Heart right ventricle (tissue), 16 donors: ENCODE results near the gene DDX4. TPM values are rescaled to one million over a fixed set of nuclear protein-coding genes. Genes with fewer than 3 reads are reported as not detected.
"Not testable (repeated sequence)": the region's sequence is repeated elsewhere in the genome, so short reads cannot be mapped to it uniquely, and the experiment has no call there.

Experiments used
- ATAC-seq, 8 donors: fragments of 200-7000 bp; cut with Tn5 transposase; one replicate each; pipeline ENCODE4 v1.9.1; 2020; ENCODE audit warnings: mild to moderate bottlenecking in 8 of 8, moderate library complexity in 8 of 8, moderate number of reproducible peaks in 1 of 8
- DNase-seq, 2 donors: peaks; one replicate each; pipeline ENCODE4 v3.0.0-alpha.2; 2020
- H3K27ac ChIP-seq, 10 donors: fragments of 200-600 bp; sonication (generic) in 2 of 10; one replicate each; pipeline versions ENCODE4 v1.5.0 to v1.8.0; 2020 to 2022; ENCODE audit warnings: mild to moderate bottlenecking in 3 of 10
- H3K27me3 ChIP-seq, 7 donors: fragments of 200-600 bp; one replicate each; pipeline ENCODE4 v1.8.0; 2021 to 2022; ENCODE audit warnings: mild to moderate bottlenecking in 2 of 7
- H3K36me3 ChIP-seq, 9 donors: fragments of 200-600 bp; sonication (generic) in 1 of 9; one replicate each; pipeline versions ENCODE4 v1.5.0 to v1.8.0; 2020 to 2022; ENCODE audit warnings: mild to moderate bottlenecking in 2 of 9
- H3K4me1 ChIP-seq, 9 donors: fragments of 200-600 bp; sonication (generic) in 1 of 9; one replicate each; pipeline versions ENCODE4 v1.5.0 to v1.8.0; 2020 to 2022; ENCODE audit warnings: mild to moderate bottlenecking in 4 of 9
- H3K4me3 ChIP-seq, 10 donors: fragments of 200-600 bp; sonication (generic) in 2 of 10; one replicate each; pipeline versions ENCODE4 v1.5.0 to v1.8.0; 2020 to 2022; ENCODE audit warnings: mild to moderate bottlenecking in 7 of 10, moderate library complexity in 2 of 10
- H3K9me3 ChIP-seq, 11 donors: fragments of 200-600 bp in 10 of 11; sonication (generic) in 2 of 11; one replicate each; pipeline versions ENCODE4 v1.5.0 to v1.8.0; 2013 to 2022; ENCODE audit warnings: mild to moderate bottlenecking in 2 of 11, control low read depth in 1 of 11, moderate library complexity in 1 of 11
- CTCF ChIP-seq, 9 donors: fragments of 200-600 bp; sonication (generic) in 2 of 9; IDR thresholded peaks; one replicate each; pipeline versions ENCODE4 v1.5.0 to v1.8.0; 2021 to 2022; ENCODE audit warnings: antibody characterized with exemption in 9 of 9, mild to moderate bottlenecking in 5 of 9, moderate library complexity in 1 of 9
- WGBS, 2 donors: extraction: QIAGEN DNeasy Blood & Tissue Kit; methylation state at CpG; one replicate each; pipeline ENCODE4 v1.1.7; 2013; ENCODE audit warnings: inconsistent platforms in 1 of 2; 5-methylcytosine and 5-hydroxymethylcytosine counted together
- intact Hi-C, 10 donors: fragments of 100-400 bp; cut with DNase I; formaldehyde crosslinking; loops; one replicate each; pipeline versions ENCODE4 v1.11.1 to v1.14.2; 2022
- polyA plus RNA-seq, 2 donors: library from polyadenylated mRNA; stranded (reverse); fragments of 200-250 nt; gene quantifications; one replicate each; pipeline ENCODE4 v1.2.3, GENCODE V29; 2013
- total RNA-seq, 10 donors: library from RNA; stranded (reverse); fragmentation: NEBNext Ultra II Directional in 3 of 10; extraction: Animal tissue kit (Norgen Biotek cat#: 25700) in 3 of 10; gene quantifications; one replicate each; pipeline versions ENCODE4 v1.2.1 to v1.2.4, GENCODE V29; 2021 to 2023
- donor health status: Arrhythmogenic right ventricular cardiomyopathy.
- donor health status: ischemic (EF 13 %, LVEDD 7.1; RV severe dilation, severe dysfunction).
- donor health status: healthy with polysubstance abuse.
- donor health status: DM: no; HTN: yes; CAD: no.
- donor health status: DM: no; HTN: no; CAD: no.
- donor health status: ischemic (EF 25% LVEDD 6.9; RV normal size, moderate dysfunction).
- donor health status: ischemic (EF 25% LVEDD 5.7; RV mildly dilated, moderate dysfunction).
- donor health status: healthy.
- donor health status: DM: yes; HTN: yes; CAD: no.
- donor health status: Ischemic cardiomyopathy.
- donor health status: ischemic (EF 35%, LVEDD 5.7; RV mildly dilated, moderate dysfunction).
- donor health status: nonischemic (EF 11% LVEDD 7.7; RV severe dilation, severe dysfunction).
- donor health status: DM: yes; HTN: yes; CAD: no.
- donor health status: PGD.
- donor health status: ischemic (EF 29% LVEDD 5.4; RV normal size, mild dysfunction).
- donor health status: nonischemic (EF 23%, LVEDD 6.1; RV moderate dilation, normal function).

The DDX4 gene
- total and polyA plus RNA-seq, 12 donors = not detected

DNA sequence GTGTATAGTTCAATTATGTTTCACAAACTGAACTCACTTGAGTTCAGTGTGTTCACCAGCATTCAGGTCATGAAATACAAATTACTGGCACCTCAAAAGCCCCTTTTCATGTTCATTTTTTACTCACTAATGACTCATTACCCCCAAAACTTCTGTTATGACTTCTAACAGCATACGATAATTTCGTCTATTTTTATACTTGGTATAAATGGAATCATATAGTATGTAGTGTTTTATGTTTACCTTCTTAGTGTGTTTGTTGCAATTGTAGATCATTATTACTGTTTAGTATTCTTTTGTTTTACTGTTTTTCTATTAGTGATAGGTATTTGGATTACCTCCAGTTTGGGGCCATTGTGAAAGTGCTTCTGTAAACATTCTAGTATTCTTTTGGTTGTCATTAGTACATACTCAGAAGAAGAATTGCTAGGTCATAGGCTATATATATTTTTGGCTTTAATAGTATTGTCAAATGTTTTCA is 33.4 kb downstream of the DDX4 start:
- H3K9me3 ChIP-seq = peaks cover 0 to 7% (median 0%) of the 10 kb centered on the region in 11 donors

GRCh38 chr5:55773057-55773456 is 35.2 kb downstream of the DDX4 start:
- intact Hi-C loops = no loop called here
- DNase-seq (no peak), ATAC-seq (no peak)
- H3K4me3 ChIP-seq = no peak overlapping the region
- peaks cover 0 to 7% (median 0%) of the 10 kb centered on the region in 11 donors for H3K9me3 ChIP-seq
- H3K36me3 ChIP-seq = no peaks in the 10 kb centered on the region
- H3K27me3 ChIP-seq = peaks cover 0 to 5% (median 0%) of the 10 kb centered on the region in 7 donors
- 92 to 93% methylated on average over 1 of the region's 1 CpG for WGBS, 2 donors
- no peaks in the 10 kb centered on the region for H3K4me1 ChIP-seq
- TF ChIP-seq CTCF (IDR thresholded peaks at IDR 0.05) = no peak
- no peak overlapping the region for H3K27ac ChIP-seq

More for the DNA sequence above, 33.4 kb downstream of the DDX4 start:
- H3K4me1 ChIP-seq = peaks cover 0 to 5% (median 0%) of the 10 kb centered on the region in 9 donors
- no peak overlapping the region for H3K4me3 ChIP-seq
- intact Hi-C loops = no loop called here
- ATAC-seq (no peak), DNase-seq (no peak)
- 84 to 87% methylated on average over 2 of the region's 2 CpGs for WGBS, 2 donors
- no peak overlapping the region for H3K27ac ChIP-seq
- TF ChIP-seq CTCF (IDR thresholded peaks at IDR 0.05) = no peak
- no peaks in the 10 kb centered on the region for H3K27me3 ChIP-seq
- no peaks in the 10 kb centered on the region for H3K36me3 ChIP-seq

GRCh38 chr5:55777332-55777731 is 39.5 kb downstream of the DDX4 start:
- no peak for TF ChIP-seq CTCF (IDR thresholded peaks at IDR 0.05)
- Histone ChIP-seq H3K4me3 (no peak overlapping the region), H3K4me1 (no peaks in the 10 kb centered on the region), H3K36me3 (no peaks in the 10 kb centered on the region), H3K27ac (no peak overlapping the region), H3K9me3 (no peaks in the 10 kb centered on the region), H3K27me3 (peaks cover 0 to 5% (median 0%) of the 10 kb centered on the region in 7 donors)
- intact Hi-C loops = no loop called here
- no peak for DNase-seq
- ATAC-seq = no peak
- WGBS, 2 donors = 87 to 91% methylated on average over 6 of the region's 6 CpGs

- ATAC-seq (no peak), DNase-seq (no peak)
- no peaks in the 10 kb centered on the region for H3K36me3 ChIP-seq
- no peak overlapping the region for H3K4me3 ChIP-seq
- no peaks in the 10 kb centered on the region for H3K4me1 ChIP-seq
- 95 to 96% methylated on average over 6 of the region's 6 CpGs for whole genome bisulfite sequencing, 2 donors
- TF ChIP-seq CTCF (IDR thresholded peaks at IDR 0.05) = no peak
- H3K9me3 ChIP-seq = no peaks in the 10 kb centered on the region
- intact Hi-C loops = no loop called here
- H3K27me3 ChIP-seq = no peaks in the 10 kb centered on the region
- no peak overlapping the region for H3K27ac ChIP-seq
Measured at GRCh38 chr5:55800924-55801323, 63.1 kb downstream of the DDX4 start.

- intact Hi-C loops, DNase-seq, H3K27ac ChIP-seq, H3K36me3 ChIP-seq, H3K27me3 ChIP-seq, ATAC-seq, H3K4me3 ChIP-seq, H3K4me1 ChIP-seq: not testable (repeated sequence)
- H3K9me3 ChIP-seq = peaks cover 0 to 31% (median 0%) of the 10 kb centered on the region in 11 donors
- whole genome bisulfite sequencing, 2 donors = 71 to 87% methylated on average over 7 of the region's 7 CpGs
Measured at GRCh38 chr5:55808814-55809213, 71.0 kb downstream of the DDX4 start.

DNA sequence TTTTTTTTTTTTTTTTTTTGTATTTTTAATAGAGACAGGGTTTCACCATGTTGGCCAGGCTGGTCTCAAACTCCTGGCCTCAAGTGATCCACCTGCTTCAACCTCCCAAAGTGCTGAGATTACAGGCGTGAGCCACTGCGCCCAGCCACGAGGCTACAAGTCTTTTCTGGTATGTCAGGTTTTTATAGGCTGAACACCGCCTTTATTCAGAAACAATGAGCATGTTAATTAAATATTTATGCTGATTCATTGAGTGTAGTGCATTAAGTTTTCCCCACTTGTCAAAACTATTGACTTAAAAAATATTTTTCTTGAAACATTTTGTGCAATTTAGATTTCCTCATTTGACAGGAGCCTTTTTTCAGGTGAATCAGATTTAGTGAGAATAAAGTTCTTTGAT is 78.1 kb downstream of the DDX4 start:
- WGBS, 2 donors = 88 to 90% methylated on average over 4 of the region's 4 CpGs
- H3K27me3 ChIP-seq = peaks cover 0 to 21% (median 7%) of the 10 kb centered on the region in 7 donors
- H3K27ac ChIP-seq, H3K9me3 ChIP-seq, ATAC-seq, intact Hi-C loops, H3K4me3 ChIP-seq, DNase-seq, H3K36me3 ChIP-seq, H3K4me1 ChIP-seq: not testable (repeated sequence)
